Loucy (cell line): ENCODE measurements around the gene ACVR1B.

Experiments
- H2AFZ ChIP-seq: fragments of 200-600 bp; sonication (generic); 2 replicates; pipeline ENCODE4 v1.6.0; 2016; ENCODE audit warnings: antibody characterized with exemption, mild to moderate bottlenecking, low read length, moderate library complexity
- H3F3A ChIP-seq: fragments of 200-600 bp; 2 replicates; pipeline ENCODE4 v1.6.0; 2016; ENCODE audit warnings: antibody characterized with exemption, low read depth, mild to moderate bottlenecking
- H3K27me3 ChIP-seq: fragments of 200-600 bp; sonication (generic); 2 replicates; pipeline ENCODE4 v1.6.1; 2014; ENCODE audit warnings: low read length, mild to moderate bottlenecking; ENCODE audit not compliant: insufficient read depth, poor library complexity, severe bottlenecking
- H3K36me3 ChIP-seq: fragments of 200-600 bp; sonication (generic); 2 replicates; pipeline ENCODE4 v1.6.1; 2016; ENCODE audit warnings: low read length; ENCODE audit not compliant: insufficient read depth
- H3K4me1 ChIP-seq: fragments of 200-600 bp; sonication (generic); 2 replicates; pipeline ENCODE4 v1.5.1; 2014; ENCODE audit warnings: low read length, mild to moderate bottlenecking; ENCODE audit not compliant: insufficient read depth, poor library complexity, severe bottlenecking
- H3K4me2 ChIP-seq: fragments of 200-600 bp; sonication (generic); 2 replicates; pipeline ENCODE4 v1.6.0; 2014; ENCODE audit warnings: antibody characterized with exemption, low read length, low read depth, mild to moderate bottlenecking; ENCODE audit not compliant: poor library complexity, severe bottlenecking
- H3K4me3 ChIP-seq: fragments of 200-600 bp; sonication (generic); 2 replicates; pipeline ENCODE4 v1.5.1; 2014; ENCODE audit warnings: low read length, mild to moderate bottlenecking, mixed read lengths; ENCODE audit not compliant: poor library complexity, severe bottlenecking
- H3K79me2 ChIP-seq: fragments of 200-600 bp; sonication (generic); 2 replicates; pipeline ENCODE4 v1.6.1; 2014; ENCODE audit warnings: low read length; ENCODE audit not compliant: insufficient read depth
- H3K9ac ChIP-seq: fragments of 200-600 bp; sonication (generic); 2 replicates; pipeline ENCODE4 v1.6.0; 2014; ENCODE audit warnings: mild to moderate bottlenecking, low read depth, low read length, moderate library complexity; ENCODE audit not compliant: poor library complexity, severe bottlenecking
- H3K9me2 ChIP-seq: fragments of 200-600 bp; sonication (generic); replicated peaks from 2 replicates; pipeline ENCODE4 v1.6.1; 2016; ENCODE audit warnings: low read depth, low read length, mixed read lengths
- H3K9me3 ChIP-seq: fragments of 200-600 bp; sonication (generic); 2 replicates; pipeline ENCODE4 v1.6.1; 2014; ENCODE audit warnings: mild to moderate bottlenecking, antibody characterized with exemption, low read length, low read depth; ENCODE audit not compliant: insufficient read depth
- H4K20me1 ChIP-seq: fragments of 200-600 bp; sonication (generic); 2 replicates; pipeline ENCODE4 v1.6.0; 2014; ENCODE audit warnings: antibody characterized with exemption, low read length, mild to moderate bottlenecking; ENCODE audit not compliant: insufficient read depth, poor library complexity, severe bottlenecking
- CTCF ChIP-seq: fragments of 200-600 bp; sonication (generic); conservative IDR thresholded peaks from 2 replicates; pipeline ENCODE4 v1.5.1; 2014; ENCODE audit warnings: mild to moderate bottlenecking, antibody characterized with exemption, low read length
- EZH2phosphoT487 ChIP-seq: fragments of 200-600 bp; IDR thresholded peaks from 2 replicates; pipeline ENCODE4 v1.6.1; 2018; ENCODE audit warnings: antibody characterized with exemption, mild to moderate bottlenecking, moderate library complexity, borderline replicate concordance

The ACVR1B gene

DNA sequence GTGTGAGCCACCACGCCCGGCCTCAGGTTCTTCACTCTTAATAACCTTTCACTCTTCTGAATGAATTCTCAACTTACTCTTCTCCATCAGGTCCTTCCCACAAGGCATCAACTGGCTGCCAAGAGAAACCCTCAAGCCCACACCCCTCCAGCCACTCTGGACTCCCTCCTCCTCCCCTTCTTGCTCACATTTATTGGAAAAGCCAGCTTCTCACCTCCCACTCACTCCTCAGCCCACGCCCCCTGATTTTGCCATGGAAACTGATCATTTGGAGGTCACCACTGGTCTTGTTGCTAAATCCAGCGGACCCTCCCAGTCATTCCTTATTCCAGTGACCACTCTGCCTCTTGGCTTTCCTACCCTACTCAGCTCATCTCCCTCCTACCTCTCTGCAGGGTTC, 17.4 kb upstream of the ACVR1B start:
- Histone ChIP-seq H3K27me3 (no peaks in the 10 kb centered on the region), H2AFZ (no peak overlapping the region), H3K9me3 (no peaks in the 10 kb centered on the region), H3K4me2 (no peak overlapping the region), H3K4me1 (no peaks in the 10 kb centered on the region), H3F3A (no peaks in the 10 kb centered on the region), H3K9me2 (no peaks in the 10 kb centered on the region), H3K9ac (no peak overlapping the region), H3K36me3 (no peaks in the 10 kb centered on the region), H3K4me3 (no peak overlapping the region), H3K79me2 (no peaks in the 10 kb centered on the region), H4K20me1 (no peaks in the 10 kb centered on the region)
- TF ChIP-seq EZH2phosphoT487 (no peak), CTCF (no peak)

DNA sequence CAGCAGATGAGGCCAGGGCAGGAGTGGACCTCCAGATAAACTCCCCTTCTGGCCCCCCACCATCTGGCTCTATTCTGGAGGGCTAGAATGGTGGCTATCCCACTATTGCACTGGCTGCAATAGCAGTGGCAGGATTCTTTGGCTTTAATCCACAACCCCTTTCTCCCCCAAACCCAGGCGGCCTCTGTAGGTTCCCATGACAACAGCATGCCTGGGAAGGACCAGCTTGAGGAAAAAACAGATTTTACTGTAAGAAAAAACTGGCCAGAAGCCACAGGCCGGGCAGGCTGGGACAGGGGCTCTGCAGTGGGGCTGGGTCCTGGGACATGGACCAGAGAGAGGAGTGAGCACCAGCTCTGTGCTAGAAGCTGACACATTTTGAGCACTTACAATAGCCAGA, 13.6 kb upstream of the ACVR1B start:
- no peaks in the 10 kb centered on the region for H3K9me3 ChIP-seq
- H3K4me2 ChIP-seq = no peak overlapping the region
- no peak overlapping the region for H2AFZ ChIP-seq
- no peaks in the 10 kb centered on the region for H3F3A ChIP-seq
- TF ChIP-seq EZH2phosphoT487 = no peak
- TF ChIP-seq CTCF = no peak
- H3K4me3 ChIP-seq = no peak overlapping the region
- H3K79me2 ChIP-seq = no peaks in the 10 kb centered on the region
- no peaks in the 10 kb centered on the region for H4K20me1 ChIP-seq
- peaks cover 21% of the 10 kb centered on the region for H3K4me1 ChIP-seq
- no peaks in the 10 kb centered on the region for H3K27me3 ChIP-seq
- no peaks in the 10 kb centered on the region for H3K36me3 ChIP-seq
- H3K9me2 ChIP-seq = no peaks in the 10 kb centered on the region
- no peak overlapping the region for H3K9ac ChIP-seq

- Histone ChIP-seq H3K27me3 (no peaks in the 10 kb centered on the region), H3K4me3 (no peak overlapping the region), H2AFZ (no peak overlapping the region), H4K20me1 (no peaks in the 10 kb centered on the region), H3K79me2 (no peaks in the 10 kb centered on the region), H3K36me3 (no peaks in the 10 kb centered on the region), H3K9me2 (no peaks in the 10 kb centered on the region), H3K4me2 (no peak overlapping the region), H3K9ac (no peak overlapping the region), H3K4me1 (peaks cover 28% of the 10 kb centered on the region), H3K9me3 (no peaks in the 10 kb centered on the region), H3F3A (no peaks in the 10 kb centered on the region)
- no peak for TF ChIP-seq CTCF
- TF ChIP-seq EZH2phosphoT487 = no peak
Measured at GRCh38 chr12:51938726-51939125, 12.8 kb upstream of the ACVR1B start.
